CD4-positive, alpha-beta T cell treated with Interleukin-2 at 100 ng/mL for 4 hours (primary cell): ENCODE results near the gene PDE10A.
"Not testable (repeated sequence)": the region's sequence is repeated elsewhere in the genome, so short reads cannot be mapped to it uniquely, and the experiment has no call there.

ENCODE experiments used
- DNase-seq: peaks from one replicate; pipeline ENCODE4 v3.0.0-alpha.2; 2020; ENCODE audit warnings: low spot score

PDE10A gene

DNA sequence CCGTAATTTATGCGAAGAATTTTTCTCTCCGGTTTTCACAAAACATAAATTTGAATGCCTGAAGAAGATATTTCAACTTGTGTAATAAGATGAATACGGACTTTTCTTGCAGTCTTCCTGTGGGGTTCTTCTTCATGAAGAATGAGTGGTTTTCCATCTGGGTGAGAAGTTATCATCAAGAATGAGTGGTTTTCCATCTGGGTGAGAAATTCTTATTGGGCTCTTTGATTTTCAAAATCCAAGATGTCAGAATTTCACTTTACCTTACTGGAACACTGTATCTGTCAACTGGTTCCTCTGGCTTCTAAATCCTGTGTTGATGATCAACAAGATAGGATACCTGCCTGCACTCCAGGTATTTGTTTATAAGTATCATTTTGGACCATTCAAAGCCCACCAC lies 193.6 kb downstream of the PDE10A start:
- no peak for DNase-seq

DNA sequence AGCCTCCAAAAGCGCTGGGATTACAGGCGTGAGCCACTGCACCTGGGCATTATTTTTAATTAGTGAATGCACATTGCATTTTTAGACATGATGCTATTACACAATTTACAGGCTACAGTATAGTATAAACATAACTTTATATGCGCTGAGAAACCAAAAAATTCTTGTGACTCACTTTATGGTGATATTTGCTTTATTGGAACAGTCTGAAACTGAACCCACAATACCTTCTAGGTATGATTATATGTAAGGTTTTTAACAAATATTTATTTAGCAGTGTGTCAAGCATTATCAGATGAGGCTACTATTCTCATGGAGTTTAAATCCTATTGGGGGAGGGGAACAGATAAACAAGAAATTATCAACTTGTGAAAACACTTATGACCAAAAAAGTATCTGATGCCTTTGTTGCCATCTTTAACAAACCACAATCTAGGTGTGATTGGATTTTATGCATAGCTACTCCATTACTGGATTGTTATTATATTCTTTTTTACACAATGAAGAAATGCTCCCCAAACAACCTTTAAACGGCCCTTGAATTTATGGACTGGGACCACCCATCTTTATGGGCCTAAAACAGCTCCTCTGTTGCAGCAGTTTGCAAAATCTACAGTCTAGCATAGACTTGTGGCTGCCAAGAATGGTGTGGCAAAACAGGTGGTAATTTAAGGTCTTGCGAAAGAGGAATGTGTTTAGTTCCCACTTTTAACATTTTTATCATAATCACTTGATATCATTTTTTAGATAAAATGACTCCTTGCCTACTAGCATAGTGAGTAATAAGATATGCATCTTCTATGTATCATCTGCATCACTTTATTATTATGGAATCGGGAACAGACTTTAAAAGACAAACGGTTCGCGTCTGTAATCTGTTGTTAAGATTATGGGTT lies 194.5 kb downstream of the PDE10A start:
- DNase-seq: no peak

DNA sequence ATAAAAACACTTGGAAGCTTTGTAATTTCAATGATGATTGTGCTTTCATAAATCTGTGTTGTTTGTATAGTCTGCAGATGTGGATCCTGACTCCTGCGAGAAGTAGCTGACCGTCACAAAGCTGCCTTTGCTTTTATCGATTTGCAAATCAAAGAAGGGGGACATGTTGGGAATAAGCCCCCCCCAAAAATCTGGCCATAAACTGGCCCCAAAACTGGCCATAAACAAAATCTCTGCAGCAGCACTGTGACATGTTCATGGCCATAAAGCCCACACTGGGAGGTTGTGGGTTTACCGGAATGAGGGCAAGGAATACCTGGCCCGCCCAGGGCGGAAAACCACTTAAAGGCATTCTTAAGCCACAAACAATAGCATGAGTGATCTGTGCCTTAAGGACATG lies 199.5 kb downstream of the PDE10A start:
- DNase-seq: not testable (repeated sequence)

DNA sequence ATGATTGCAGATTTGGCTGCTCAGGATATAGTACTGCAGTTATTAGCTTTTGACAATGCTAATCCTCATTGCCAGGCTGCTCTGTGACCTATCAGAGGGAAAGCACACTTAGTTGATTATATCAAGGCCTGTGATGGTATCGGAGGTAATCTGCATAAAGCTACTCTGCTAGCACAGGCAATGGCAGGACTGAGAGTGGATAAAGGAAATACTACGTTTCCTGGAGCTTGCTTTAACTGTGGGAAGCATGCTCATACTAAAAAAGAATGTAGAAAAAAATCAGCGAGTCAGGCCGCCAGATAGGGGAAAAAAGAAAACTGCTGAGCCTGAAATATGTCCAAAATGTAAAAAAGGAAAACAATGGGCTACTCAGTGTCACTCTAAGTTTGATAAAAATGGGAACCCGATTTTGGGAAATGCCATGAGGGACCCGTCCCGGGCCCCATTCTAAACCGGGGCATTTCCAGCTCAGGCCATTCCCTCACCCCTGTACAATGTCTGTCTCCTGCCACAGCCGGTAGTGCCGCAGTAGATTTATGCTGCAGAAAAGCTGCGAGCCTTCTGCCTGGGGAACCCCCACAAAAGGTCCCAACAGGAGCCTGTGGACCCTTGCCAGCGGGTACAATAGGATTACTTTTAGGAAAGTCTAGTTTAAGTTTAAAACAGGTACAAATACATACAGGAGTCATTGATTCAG lies 203.3 kb downstream of the PDE10A start:
- not testable (repeated sequence) for DNase-seq

DNA sequence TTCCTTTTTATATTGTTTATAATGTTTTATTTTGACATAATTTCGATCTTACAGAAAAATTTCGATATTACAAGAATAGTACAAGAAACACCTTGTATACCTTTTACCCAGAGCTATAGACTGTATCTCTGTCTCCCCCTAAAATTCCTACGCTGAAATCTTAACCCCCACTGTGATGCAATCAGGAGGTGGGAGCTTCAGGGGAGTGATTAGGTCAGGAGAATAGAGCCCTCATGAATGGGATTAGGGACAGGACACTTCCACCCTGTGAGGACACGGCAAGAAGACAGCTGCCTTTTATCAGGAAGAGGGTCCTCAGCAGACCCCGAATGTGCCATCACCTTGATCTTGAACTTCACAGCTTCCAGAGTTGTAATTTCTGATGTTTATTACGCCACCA lies 204.9 kb downstream of the PDE10A start:
- DNase-seq: no peak

DNA sequence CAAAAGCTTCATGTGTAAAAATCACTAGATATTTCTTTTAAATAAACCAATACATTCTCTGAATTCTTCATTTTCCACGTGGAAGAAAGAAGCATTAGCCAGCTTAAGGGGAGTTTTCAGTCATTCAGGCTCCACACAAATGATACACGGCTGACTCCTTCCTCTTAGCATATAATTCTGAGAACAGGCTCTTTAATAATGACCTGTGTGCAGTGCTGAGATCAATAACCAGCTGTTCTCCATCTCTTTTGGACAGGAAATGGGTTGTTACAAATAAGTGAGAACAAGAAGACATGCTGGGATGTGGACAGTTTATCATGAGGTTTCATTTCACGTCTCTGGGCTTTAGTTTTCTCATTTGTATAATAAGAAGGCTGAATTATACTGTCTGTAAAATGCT lies 206.8 kb downstream of the PDE10A start:
- DNase-seq: no peak

DNA sequence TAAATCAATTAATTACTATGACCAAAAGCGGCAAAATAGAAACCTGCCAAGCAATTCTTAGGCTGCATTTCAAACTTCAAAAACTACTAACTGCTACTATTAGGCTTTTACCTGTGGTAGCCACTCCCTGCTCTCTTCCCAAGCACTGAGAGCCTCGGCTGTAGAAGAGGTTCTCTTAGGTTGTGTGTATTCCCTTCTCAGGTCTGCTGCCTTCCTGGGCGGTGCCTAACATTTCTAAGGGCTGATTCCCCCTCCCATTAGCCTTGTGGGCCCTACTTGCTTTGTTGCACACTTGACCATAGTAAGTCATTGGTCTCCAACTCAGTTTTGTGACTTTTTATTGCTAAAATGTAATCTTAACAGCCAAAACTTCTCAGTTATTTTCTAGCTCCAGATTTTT lies 207.6 kb downstream of the PDE10A start:
- DNase-seq: no peak

DNA sequence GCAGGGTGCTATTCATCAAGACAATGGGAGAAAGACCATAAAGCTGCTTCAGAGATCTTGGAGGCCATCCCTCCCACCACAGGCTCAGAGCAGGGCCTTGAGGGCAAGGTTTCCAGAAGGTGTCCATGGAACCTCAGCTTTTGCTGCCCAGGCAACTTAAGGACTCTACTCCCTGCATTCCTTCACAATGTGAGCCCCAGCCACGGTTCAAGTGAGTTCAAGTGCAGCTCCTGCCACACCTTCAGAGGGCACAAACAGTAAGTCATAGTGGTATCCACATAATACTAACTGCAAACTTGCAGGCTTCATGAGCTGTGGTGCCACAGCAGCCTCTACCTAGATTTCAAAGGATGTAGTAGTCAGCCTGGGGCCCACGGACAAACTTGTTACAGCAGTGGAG lies 209.6 kb downstream of the PDE10A start:
- DNase-seq: no peak

DNA sequence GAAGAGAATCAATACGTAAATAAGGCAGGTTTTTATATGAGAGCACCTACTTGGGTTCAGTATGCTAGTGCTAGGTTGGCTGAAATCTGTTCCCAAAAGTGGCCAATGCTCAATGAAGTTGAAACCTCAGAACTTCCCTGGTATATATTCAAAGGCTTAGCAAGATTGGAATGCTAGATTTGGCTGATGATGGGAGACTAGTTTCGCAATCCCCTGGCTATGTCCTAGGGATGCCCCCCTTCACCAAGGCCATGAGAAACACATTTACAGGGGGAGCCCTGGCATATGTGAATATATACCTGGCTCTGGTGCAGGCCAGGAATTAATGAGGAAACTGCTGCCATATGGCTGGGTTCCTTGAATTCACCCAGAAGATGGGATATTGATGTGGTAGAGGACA lies 211.2 kb downstream of the PDE10A start:
- no peak for DNase-seq

DNA sequence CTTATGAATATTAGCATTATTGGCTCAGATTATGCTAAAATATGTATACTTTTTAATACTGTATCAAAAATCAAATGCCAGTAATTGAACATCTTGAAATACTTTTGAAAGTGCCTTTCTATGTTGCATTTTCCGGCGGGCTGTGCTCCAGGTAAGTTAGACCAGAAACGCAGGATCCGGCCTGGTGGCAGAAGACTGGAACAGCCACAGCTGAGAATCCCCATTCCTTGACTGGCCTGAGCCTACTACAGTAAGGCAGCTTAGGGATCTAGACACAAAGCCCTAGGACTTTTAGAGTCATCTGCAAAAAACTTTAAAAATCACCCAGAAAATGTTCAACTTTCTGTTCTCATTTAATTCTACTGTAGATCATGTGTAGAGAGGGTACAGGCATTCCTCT lies 214.8 kb downstream of the PDE10A start:
- no peak for DNase-seq

DNA sequence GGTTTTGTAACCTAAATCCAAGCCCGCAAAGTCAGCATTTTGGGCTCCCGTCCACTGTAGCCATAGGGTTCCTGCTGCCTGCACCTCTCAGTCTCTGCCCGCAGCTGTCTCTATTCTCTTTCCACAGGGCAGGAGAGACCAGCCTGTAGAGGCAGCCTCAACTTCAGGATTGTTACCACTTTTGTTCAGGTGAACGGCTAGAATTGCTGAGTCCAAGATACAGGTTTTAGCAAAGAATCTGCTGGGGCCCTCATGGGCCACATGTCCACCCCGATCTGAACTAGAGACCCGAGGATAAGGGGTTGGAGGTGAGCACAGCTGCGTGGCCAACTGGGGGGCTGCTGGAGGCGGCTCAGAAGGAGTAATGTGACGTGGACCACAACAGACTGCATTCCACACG lies 215.9 kb downstream of the PDE10A start:
- DNase-seq: no peak

DNA sequence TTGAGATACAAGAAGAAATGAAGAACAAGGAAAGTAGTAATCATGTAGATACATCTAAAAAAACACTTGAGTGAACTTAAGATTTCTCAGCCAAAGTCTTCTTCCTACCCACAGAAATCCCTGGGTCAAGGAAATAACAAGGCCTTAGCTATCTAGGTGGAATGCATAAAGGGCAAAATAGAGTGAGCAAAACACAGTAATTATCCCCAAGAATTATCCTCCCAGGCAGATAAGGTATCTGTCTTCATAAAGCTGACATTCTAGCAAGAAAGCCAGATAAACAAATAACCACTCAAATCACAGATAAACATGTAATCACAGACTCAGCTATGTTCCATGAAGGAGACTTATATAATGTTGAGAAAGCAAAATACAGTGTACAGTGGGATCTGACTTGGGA lies 216.7 kb downstream of the PDE10A start:
- DNase-seq: no peak

DNA sequence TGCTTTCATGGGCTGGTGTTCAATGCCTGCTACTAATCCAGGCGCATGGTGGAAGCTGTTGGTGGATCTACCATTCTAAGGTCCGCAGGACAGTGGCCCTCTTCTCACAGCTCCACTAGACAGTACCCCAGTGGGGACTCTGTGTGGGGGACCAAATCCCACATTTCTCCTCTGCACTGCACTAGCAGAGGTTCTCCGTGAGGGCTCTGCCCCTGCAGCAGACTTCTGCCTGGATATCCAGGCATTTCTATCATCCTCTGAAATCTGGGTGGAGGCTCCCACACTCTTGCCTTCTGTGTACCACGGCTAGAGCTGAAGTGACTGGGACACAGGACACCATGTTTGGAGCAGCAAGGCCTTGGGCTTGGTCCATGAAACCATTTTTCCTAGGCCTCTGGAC lies 219.6 kb downstream of the PDE10A start:
- no peak for DNase-seq

DNA sequence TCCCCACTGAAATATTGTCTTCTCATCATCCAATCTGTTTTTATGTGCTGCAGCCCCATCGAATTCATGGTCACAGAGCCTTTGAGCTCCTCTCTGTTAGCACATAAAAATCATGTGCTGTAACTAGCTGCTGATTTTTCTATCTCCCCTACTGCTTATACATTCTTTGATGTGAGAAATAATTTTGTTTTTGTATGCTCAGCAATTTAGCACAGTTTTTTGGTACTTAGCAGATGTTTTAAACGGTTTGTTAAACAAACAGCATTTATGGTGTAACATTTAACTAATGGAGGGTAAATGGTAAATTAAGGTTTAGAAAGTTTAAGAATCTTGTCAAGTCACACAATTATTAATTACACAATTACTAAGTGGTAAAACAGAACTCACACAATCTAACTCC lies 221.9 kb downstream of the PDE10A start:
- no peak for DNase-seq

DNA sequence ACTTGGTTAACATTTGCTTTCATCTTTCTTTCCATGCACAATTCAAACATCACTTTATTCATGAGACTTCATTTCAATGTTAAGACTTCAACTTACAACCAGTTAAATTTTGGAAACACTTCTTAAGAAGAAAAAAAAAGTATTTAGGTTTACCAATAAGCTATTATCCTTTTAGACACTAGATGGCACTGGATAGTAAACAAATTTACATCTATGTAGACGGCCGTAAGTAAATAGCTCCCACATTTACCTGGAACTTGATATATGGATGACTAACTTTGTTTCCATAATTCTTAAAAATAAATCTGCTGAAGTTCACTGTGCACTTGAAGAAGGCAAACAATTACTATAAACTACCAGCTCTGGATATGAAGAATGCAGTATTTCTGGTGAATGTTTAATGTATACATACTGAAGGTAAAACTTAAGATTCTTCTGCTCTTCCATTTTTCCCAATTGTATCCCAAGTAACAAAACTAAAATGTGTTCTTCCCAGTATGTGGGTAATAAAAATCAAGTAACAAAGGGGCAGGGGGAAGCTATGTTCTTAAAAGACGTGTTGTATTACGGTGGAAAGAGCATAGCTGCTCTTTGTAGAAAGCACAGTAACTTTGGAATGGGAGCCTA lies 223.0 kb downstream of the PDE10A start:
- no peak for DNase-seq

DNA sequence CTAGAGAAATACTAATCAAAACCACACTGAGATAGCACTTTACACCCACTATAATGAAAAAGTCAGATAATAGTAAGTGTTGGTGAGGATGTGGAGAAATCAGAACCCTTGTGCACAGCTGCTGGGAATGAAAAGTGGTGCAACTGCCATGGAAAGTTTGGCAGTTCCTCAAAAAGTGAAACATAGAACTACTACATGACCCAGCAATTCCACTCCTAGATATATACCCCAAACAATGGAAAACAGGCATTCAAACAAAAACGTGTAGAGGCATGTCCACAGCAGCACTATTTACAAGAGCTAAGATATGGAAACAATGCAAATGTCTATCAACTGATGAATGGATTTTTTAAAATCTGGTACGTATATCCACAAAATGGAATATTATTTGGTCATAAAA lies 236.1 kb downstream of the PDE10A start:
- DNase-seq: no peak

DNA sequence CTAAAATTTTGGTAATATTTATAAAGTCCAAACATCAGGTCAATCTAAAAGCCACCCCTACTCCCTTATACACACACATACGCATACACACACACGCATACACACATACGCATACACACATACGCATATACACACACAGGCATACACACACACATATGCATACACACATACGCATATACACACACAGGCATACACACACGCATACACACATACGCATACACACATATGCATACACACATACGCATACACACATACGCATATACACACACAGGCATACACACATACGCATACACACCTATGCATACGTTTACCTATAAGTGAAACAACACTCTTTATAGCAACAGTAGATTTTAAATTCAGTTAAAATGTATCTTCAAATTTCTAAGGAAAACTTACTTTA lies 240.8 kb downstream of the PDE10A start:
- DNase-seq: no peak

DNA sequence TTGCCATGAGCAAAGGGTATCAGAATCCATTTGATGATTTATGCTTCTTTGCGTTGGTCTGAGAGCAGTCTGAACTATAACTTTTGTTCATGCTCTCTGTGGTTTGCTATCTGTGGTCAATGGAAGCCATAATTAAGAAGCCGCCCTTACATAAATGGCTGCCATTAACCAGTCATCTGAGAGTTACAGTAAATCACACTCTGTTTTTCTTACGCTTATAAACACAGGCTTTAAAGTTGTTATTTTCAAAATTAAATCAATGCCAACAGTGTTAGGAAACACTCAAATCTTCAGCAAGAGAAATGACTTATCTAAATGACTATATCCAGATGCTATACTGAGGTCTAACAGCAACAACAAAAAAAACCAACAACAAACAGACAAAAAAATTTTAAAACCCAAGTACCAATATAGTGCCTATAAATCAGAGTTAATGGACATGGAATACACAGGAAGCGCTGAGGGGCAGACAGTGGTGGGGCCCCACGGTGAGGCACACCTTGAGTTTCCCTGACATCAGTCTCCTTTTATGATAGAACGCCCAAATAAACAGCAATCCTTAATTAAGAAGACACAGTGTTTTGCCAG lies 245.7 kb downstream of the PDE10A start:
- DNase-seq: no peak

DNA sequence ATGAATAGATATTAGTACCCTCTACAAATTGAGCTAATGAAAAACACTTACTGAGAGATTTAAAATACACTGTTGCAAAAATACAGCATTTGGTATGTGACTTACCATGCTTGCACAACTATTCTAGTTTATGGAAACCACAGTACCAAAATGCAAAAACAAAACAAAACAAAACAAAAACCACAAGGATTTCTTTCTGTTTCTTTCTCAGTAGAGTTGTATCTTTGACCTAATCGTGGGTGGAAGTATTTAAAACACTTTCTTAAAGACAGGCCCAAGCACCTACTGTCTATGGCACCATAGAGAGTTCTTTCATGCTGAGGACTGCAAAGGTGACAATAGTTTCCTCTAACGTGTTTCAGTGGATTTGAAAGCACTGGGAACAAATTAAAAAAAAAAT lies 258.3 kb downstream of the PDE10A start:
- DNase-seq: no peak

DNA sequence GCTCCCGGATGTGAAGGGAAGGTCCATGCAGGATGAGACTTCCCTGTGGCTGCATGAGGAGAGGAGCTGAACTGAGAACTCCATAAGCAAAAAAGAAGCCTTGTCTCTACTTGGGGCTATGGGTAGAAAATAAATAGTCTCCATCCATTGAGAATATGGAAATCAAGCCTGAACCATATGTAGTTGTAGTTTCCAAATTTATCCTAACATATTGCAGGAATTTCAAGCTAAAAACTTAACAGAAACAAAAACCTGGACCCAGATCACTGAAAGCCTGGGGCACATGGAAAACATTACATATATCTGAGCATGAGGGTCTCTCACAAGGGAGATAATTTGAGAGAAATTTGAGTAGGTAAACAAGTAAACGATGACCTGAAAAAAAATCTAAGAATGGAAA lies 258.7 kb downstream of the PDE10A start:
- DNase-seq: no peak

DNA sequence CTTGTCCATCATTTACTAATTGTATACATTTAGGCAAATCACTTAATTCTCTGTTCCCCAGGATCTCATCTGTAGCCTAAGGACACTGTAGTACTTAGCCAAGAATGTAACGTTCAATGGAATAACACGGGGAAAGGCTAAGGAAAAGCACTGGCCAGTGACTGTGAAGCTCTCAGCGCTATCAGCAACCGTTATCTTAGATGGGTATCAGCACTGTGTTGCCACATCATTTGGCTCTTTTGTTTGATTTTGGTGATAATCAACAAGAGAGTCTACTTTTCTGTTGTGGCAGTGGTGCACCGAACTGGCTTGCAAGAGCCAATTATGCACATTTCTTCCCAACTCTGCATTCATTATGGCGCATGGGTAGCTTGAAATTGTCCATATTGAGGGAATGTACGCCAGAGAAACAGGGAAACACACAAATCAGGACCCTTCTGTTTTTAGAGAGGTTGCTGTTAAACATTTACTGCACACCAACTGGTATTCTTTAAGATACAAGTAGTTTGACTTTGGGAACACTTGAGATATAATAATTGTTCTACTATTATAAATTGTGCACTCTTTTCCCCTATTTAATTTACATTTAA lies 259.9 kb downstream of the PDE10A start:
- no peak for DNase-seq

DNA sequence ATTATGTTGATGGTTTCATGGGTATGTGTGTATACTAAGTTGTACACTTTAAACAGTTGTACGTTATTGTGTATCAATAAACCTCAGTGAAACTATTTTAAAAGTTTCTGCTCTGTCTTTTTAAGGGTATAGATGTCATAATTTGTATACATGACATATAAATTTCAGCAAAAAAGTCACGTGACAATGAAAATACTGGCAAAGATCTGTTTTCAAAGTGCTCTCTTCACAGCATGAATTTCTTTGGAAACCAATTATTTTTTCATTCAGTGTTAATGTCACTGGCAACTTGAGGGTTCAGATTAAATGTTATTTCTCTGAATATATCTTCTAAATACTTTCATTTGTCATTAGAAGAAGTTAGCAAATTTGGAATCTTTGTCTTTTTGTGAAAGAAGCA lies 261.9 kb downstream of the PDE10A start:
- DNase-seq: no peak
